Erythroblast (primary cell): ENCODE measurements around the gene TEX2.

Experiments used
- GATA1 ChIP-seq: IDR thresholded peaks from 2 replicates; pipeline ENCODE4 v1.6.1; 2011; ENCODE audit warnings: low read depth, mild to moderate bottlenecking, control low read depth, low read length, moderate library complexity
- POLR2A ChIP-seq: IDR thresholded peaks from 2 replicates; pipeline ENCODE4 v1.6.1; 2011; ENCODE audit warnings: mild to moderate bottlenecking, low read length

DNA sequence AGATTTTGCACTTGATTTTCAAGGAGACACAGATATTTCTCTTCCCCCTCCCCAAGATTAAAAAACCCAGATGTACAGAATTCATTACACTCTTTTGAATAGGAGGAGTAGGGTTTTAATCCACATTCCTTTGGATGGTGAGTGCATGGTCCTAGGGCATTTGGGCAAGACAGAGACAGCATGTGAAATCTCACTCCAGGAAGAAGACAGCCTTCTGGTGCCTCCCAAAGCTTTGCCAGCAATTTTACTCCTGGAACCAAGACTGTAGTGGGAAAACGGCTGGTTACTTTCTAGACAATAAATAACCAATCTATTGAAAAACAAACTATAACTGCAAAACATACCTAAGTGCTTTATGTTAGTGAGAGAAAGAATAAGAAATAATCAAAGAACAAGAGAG lies 15.2 kb downstream of the TEX2 start:
- TF ChIP-seq POLR2A (no peak), GATA1 (no peak)
